ENCODE results near the gene ZBTB21.

DNA sequence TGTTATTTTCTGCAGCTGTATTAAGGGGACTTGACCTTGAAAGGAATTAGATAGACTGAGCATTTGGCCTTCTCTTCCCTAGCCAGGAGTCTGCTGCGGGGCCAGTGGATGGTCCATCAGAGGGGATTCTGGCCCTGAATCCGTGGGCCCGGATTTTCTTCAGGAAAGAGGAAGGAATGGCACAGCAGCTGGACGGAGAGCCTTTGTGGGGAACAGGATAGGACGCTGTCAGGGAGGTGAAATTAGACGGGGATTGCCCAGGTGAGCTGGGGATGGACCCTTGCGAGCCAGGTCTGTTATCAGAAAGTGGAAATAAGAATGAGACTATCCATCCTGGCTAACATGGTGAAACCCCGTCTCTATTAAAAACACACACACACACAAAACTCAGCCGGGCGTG is 54.6 kb downstream of the ZBTB21 start:
- TF ChIP-seq, protein P1, sequence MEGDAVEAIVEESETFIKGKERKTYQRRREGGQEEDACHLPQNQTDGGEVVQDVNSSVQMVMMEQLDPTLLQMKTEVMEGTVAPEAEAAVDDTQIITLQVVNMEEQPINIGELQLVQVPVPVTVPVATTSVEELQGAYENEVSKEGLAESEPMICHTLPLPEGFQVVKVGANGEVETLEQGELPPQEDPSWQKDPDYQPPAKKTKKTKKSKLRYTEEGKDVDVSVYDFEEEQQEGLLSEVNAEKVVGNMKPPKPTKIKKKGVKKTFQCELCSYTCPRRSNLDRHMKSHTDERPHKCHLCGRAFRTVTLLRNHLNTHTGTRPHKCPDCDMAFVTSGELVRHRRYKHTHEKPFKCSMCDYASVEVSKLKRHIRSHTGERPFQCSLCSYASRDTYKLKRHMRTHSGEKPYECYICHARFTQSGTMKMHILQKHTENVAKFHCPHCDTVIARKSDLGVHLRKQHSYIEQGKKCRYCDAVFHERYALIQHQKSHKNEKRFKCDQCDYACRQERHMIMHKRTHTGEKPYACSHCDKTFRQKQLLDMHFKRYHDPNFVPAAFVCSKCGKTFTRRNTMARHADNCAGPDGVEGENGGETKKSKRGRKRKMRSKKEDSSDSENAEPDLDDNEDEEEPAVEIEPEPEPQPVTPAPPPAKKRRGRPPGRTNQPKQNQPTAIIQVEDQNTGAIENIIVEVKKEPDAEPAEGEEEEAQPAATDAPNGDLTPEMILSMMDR (IDR thresholded peaks at IDR 0.05), result no peak
- TF ChIP-seq POLR2A (IDR thresholded peaks at IDR 0.05), result no peak

Data from transverse colon (tissue), 3 donors.